Body of pancreas (tissue), 4 donors: ENCODE data around the gene WBP2NL.

ENCODE experiments used
- CTCF ChIP-seq, 7 experiments: fragments of 450-650 bp in 4 of 7; fragments of 200-600 bp in 3 of 7; sonication (generic) in 3 of 7; IDR thresholded peaks; one replicate each; pipeline ENCODE4 v1.5.1; 2016 to 2019; ENCODE audit warnings: antibody characterized with exemption in 7 of 7
- POLR2A ChIP-seq, 3 donors: fragments of 450-650 bp; IDR thresholded peaks; one replicate each; pipeline ENCODE4 v1.6.1; 2016; ENCODE audit warnings: antibody characterized with exemption in 3 of 3, mild to moderate bottlenecking in 2 of 3

DNA sequence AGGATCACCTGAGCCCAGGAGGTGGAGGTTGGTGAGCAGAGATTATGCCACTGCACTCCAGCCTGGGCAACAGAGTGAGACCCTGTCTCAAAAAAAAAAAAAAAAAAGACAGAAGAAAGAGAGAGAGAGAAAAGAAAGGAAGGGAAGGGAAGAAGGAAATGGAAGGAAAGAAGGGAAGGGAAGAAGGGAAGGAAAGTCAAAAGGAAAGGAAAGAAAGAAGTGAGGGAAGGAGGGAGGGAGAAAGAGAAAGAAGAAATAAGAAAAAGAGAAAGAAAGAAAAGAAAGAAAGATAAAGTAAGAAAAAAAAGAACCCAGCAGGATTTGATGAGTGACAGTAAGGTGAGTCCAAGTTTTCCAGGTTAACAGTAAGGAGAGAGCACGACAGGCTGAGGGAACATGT, 19.6 kb downstream of the WBP2NL start:
- TF ChIP-seq CTCF (IDR thresholded peaks at IDR 0.05) (no peak), POLR2A (IDR thresholded peaks at IDR 0.05) (no peak)
